Vagina (tissue), 2 donors: ENCODE results near the gene TMEM151A. TPM values are rescaled to one million over a fixed set of nuclear protein-coding genes. Genes with fewer than 3 reads are reported as not detected.

Source experiments
- DNase-seq, 2 donors: peaks; one replicate each; pipeline ENCODE4 v3.0.0-alpha.2; 2017; ENCODE audit errors: extremely low spot score in 2 of 2
- H3K27ac ChIP-seq: fragments of 200-600 bp; sonication (generic); one replicate; pipeline ENCODE4 v1.5.1; 2019
- H3K27me3 ChIP-seq: fragments of 200-600 bp; sonication (generic); one replicate; pipeline ENCODE4 v1.5.1; 2019
- H3K36me3 ChIP-seq, 2 donors: fragments of 200-600 bp; sonication (generic); one replicate each; pipeline ENCODE4 v1.5.1; 2017 to 2019
- H3K4me1 ChIP-seq: fragments of 200-600 bp; sonication (generic); one replicate; pipeline ENCODE4 v1.5.1; 2019
- H3K4me3 ChIP-seq, 2 donors: fragments of 200-600 bp; sonication (generic); 1 replicate in 1 of 2; 2 replicates in 1 of 2; pipeline ENCODE4 v1.5.1; 2016 to 2019
- H3K9me3 ChIP-seq: fragments of 200-600 bp; sonication (generic); one replicate; pipeline ENCODE4 v1.5.1; 2019
- POLR2A ChIP-seq, 2 donors: fragments of 450-650 bp; IDR thresholded peaks; one replicate each; pipeline ENCODE4 v1.6.1; 2017; ENCODE audit warnings: antibody characterized with exemption in 2 of 2, mild to moderate bottlenecking in 2 of 2, moderate library complexity in 2 of 2
- POLR2AphosphoS5 ChIP-seq, 2 donors: sonication (generic); formaldehyde crosslinking; IDR thresholded peaks; one replicate each; pipeline ENCODE4 v1.9.0; 2017; ENCODE audit warnings: antibody characterized with exemption in 2 of 2, mild to moderate bottlenecking in 2 of 2, low read depth in 1 of 2; ENCODE audit not compliant: insufficient read depth in 1 of 2
- intact Hi-C: fragments of 100-400 bp; cut with DNase I; formaldehyde crosslinking; loops from one replicate; pipeline ENCODE4 v1.15.1; 2023
- total RNA-seq: library from RNA; depleted of rRNA; stranded (reverse); fragments of >200 nt; gene quantifications from one replicate; pipeline ENCODE4 v1.2.3, GENCODE V29; 2016
- TF ChIP-seq, protein P1 (sequence below), 3 experiments: fragments of 450-650 bp in 2 of 3; fragments of 200-600 bp in 1 of 3; sonication (generic) in 1 of 3; IDR thresholded peaks; one replicate each; pipeline ENCODE4 v1.5.1; 2017 to 2019; ENCODE audit warnings: antibody characterized with exemption in 3 of 3, mild to moderate bottlenecking in 2 of 3, moderate library complexity in 2 of 3

Gene TMEM151A
- total RNA-seq, 1 donor from 2014 or later = 1.7 TPM

DNA sequence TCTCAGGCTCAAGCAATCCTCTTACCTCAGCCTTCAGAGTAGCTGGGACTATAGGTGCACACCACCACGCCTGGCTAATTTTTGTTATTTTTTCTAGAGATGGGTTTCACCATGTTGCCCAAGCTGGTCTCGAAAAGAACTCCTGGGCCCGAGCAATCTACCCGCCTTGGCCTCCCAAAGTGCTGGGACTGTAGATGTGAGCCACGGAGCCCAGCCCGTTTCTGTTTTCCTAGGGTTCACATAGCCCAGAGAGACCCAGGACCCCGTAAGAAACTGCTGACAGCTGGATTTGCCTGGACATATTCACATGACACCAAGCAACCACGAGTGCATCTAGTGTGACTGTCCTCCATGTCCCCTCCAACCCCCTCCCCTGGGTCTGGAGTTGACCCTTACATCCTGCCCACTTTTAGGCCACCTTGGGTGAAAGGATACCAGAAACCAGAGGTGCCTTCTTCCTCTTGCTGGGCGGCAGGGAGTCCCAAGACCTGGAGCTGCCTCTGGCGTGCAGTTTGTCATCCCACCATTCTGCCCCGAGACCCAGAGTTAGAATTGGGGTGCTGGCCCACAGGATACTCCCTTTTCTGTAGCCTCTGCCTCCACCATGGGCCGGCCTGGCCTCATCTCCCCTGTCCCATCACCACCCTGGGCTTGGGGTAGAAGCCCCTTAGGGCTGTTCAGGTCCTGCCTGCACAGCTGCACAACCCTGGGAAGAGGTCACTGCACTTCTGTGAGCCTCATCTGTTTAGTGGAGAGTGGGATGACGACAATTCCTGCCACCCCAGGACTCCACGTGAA is 48.2 kb downstream of the TMEM151A start:
- peaks cover 55% of the 10 kb centered on the region for H3K4me1 ChIP-seq
- intact Hi-C loops = no loop called here
- no peaks in the 10 kb centered on the region for H3K9me3 ChIP-seq
- H3K27ac ChIP-seq = no peak overlapping the region
- TF ChIP-seq, protein P1, sequence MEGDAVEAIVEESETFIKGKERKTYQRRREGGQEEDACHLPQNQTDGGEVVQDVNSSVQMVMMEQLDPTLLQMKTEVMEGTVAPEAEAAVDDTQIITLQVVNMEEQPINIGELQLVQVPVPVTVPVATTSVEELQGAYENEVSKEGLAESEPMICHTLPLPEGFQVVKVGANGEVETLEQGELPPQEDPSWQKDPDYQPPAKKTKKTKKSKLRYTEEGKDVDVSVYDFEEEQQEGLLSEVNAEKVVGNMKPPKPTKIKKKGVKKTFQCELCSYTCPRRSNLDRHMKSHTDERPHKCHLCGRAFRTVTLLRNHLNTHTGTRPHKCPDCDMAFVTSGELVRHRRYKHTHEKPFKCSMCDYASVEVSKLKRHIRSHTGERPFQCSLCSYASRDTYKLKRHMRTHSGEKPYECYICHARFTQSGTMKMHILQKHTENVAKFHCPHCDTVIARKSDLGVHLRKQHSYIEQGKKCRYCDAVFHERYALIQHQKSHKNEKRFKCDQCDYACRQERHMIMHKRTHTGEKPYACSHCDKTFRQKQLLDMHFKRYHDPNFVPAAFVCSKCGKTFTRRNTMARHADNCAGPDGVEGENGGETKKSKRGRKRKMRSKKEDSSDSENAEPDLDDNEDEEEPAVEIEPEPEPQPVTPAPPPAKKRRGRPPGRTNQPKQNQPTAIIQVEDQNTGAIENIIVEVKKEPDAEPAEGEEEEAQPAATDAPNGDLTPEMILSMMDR (IDR thresholded peaks at IDR 0.05) = no peak
- TF ChIP-seq POLR2A (IDR thresholded peaks at IDR 0.05) = no peak
- TF ChIP-seq POLR2AphosphoS5 (IDR thresholded peaks at IDR 0.05; ENCODE audit: insufficient read depth in 1 of 2, low read depth in 1 of 2) = no peak
- H3K4me3 ChIP-seq = no peak overlapping the region
- DNase-seq = no peak
- H3K27me3 ChIP-seq = no peaks in the 10 kb centered on the region
- peaks cover 0 to 39% of the 10 kb centered on the region in 2 donors for H3K36me3 ChIP-seq

DNA sequence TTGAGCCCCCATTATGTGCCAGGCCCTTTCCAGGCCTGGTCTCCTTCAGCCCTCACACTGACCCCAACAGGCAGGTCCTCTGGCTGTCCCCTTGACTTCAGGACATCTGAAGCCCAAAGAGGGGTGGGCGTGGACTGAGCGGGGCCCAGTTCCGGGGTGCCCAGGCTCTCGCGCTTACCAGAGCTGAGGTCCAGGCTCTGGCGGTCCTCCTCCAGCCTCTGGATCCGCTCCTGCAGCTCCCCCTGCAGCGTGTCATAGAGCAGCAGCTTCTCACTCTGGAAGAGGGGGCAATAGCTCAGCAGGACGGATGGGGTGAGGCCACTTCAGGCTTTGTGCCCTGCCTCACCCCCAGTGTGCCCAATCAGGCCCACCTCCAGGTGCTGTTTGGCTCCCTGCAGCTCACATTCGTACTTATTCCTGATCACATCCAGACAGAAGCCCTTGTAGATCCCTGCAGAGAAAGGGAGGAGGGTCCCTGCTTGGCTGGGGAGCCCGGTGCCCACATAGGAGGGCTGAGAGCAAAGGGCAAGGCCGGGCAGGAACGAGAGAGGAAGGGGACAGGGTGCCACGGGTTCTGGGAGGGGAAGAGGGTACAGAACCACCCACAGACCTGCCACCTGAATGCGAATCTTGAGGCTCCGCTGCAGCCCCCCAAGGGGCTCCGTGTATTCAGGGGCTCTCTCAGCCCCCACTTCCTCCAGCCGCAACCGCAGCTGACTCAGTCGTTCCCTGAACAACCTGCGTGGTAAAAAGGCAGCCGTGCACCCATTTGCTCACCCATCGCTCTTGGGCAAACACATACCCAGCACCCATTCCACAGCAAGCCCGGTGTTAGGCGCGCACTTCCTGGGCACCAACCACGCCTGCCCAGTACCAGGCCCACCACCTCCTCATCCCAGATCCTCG is 49.2 kb downstream of the TMEM151A start:
- H3K27ac ChIP-seq = no peak overlapping the region
- TF ChIP-seq POLR2A (IDR thresholded peaks at IDR 0.05) (no peak), POLR2AphosphoS5 (IDR thresholded peaks at IDR 0.05; ENCODE audit: insufficient read depth in 1 of 2, low read depth in 1 of 2) (no peak)
- TF ChIP-seq, protein P1 (IDR thresholded peaks at IDR 0.05) = no peak
- no peaks in the 10 kb centered on the region for H3K27me3 ChIP-seq
- H3K36me3 ChIP-seq = peaks cover 0 to 39% of the 10 kb centered on the region in 2 donors
- no peak for DNase-seq
- H3K9me3 ChIP-seq = no peaks in the 10 kb centered on the region
- H3K4me1 ChIP-seq = peaks cover 53% of the 10 kb centered on the region
- H3K4me3 ChIP-seq = no peak overlapping the region
- intact Hi-C loops = no loop called here

DNA sequence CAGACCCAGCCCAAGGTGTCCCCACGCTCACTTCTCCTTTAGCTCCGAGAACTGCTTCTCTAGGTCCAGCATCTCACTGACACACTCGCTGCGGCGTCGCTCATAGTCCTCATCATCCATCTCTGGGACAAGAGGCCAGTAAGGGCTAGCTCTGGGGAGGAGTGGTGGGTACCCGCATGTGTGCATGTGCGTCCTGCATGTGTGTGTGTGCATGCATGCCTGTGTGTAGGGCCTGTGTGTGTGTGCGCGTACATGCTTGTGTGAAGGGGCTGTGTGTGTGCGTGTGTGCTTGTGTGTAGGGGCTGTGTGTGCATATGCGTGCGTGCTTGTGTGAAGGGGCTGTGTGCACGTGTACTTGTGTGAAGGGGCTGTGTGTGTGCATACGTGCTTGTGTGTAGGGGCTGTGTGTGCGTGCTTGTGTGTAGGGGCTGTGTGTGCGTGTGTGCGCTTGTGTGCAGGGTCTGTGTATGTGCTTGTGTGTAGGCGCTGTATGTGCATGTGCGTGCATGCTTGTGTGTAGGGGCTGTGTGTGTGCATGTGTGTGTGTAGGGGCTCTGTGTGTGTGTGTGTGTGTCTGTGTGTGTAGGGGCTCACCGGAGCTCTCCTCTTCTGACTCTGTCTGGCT is 49.9 kb downstream of the TMEM151A start:
- no peak overlapping the region for H3K4me3 ChIP-seq
- no peak overlapping the region for H3K27ac ChIP-seq
- H3K36me3 ChIP-seq = peaks cover 0 to 39% of the 10 kb centered on the region in 2 donors
- no peak for DNase-seq
- TF ChIP-seq, protein P1 (IDR thresholded peaks at IDR 0.05) = no peak
- TF ChIP-seq POLR2A (IDR thresholded peaks at IDR 0.05) (no peak), POLR2AphosphoS5 (IDR thresholded peaks at IDR 0.05; ENCODE audit: insufficient read depth in 1 of 2, low read depth in 1 of 2) (no peak)
- intact Hi-C loops = no loop called here
- no peaks in the 10 kb centered on the region for H3K9me3 ChIP-seq
- H3K27me3 ChIP-seq = no peaks in the 10 kb centered on the region
- H3K4me1 ChIP-seq = peaks cover 53% of the 10 kb centered on the region

DNA sequence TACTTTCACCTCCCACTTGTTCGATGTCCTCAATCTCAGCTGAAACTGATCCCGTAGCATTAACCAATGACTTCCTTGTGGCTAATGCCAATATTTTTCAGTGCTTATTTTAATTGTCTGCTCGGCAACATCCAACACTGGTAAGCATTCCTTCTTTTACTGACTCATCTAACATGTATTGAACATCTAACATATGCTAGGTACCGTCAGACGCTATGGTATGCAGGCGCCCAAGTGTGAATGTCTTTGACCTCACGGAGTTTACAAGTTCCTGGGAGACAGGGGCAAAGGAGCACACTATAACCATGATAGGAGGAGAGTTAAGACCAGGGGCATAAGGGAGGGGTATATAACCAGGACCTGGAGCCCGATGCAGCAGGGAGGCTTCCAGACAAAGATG is 51.5 kb downstream of the TMEM151A start:
- H3K27me3 ChIP-seq = no peaks in the 10 kb centered on the region
- H3K36me3 ChIP-seq = peaks cover 0 to 39% of the 10 kb centered on the region in 2 donors
- H3K9me3 ChIP-seq = no peaks in the 10 kb centered on the region
- TF ChIP-seq POLR2A (IDR thresholded peaks at IDR 0.05) (no peak), POLR2AphosphoS5 (IDR thresholded peaks at IDR 0.05; ENCODE audit: insufficient read depth in 1 of 2, low read depth in 1 of 2) (no peak)
- TF ChIP-seq, protein P1 (IDR thresholded peaks at IDR 0.05) = no peak
- DNase-seq = no peak
- intact Hi-C loops = no loop called here
- no peak overlapping the region for H3K27ac ChIP-seq
- no peak overlapping the region for H3K4me3 ChIP-seq
- H3K4me1 ChIP-seq = peaks cover 44% of the 10 kb centered on the region
